GM12892 (cell line): ENCODE results near the gene PDHA2. TPM values are rescaled to one million over a fixed set of nuclear protein-coding genes. Genes with fewer than 3 reads are reported as not detected.
"Not testable (repeated sequence)": the region's sequence is repeated elsewhere in the genome, so short reads cannot be mapped to it uniquely, and the experiment has no call there.

Source experiments
- DNase-seq: peaks from one replicate; pipeline ENCODE4 v3.0.0; 2011; ENCODE audit not compliant: insufficient read length
- FAIRE-seq: peaks from 2 replicates; lab custom pipeline; 2011; peaks lifted over from hg19 to GRCh38; lab: Jason Lieb, UNC
- POLR2A ChIP-seq: IDR thresholded peaks from 2 replicates; pipeline ENCODE4 v1.6.1; 2011; ENCODE audit warnings: low read depth, low read length, control low read depth
- POLR2AphosphoS5 ChIP-seq: IDR thresholded peaks from 2 replicates; pipeline ENCODE4 v1.6.1; 2011; ENCODE audit warnings: low read depth, low read length, control low read depth
- TAF1 ChIP-seq: IDR thresholded peaks from 2 replicates; pipeline ENCODE4 v1.6.1; 2011; ENCODE audit warnings: low read depth, mild to moderate bottlenecking, control low read depth, low read length, borderline replicate concordance
- polyA plus RNA-seq: library from polyadenylated mRNA; unstranded; fragments of >200 nt; gene quantifications from one replicate; pipeline ENCODE4 v1.2.1, GENCODE V29; 2012; ENCODE audit warnings: missing spikeins, inconsistent platforms; ENCODE audit not compliant: missing spikeins

PDHA2 gene
- not detected for polyA plus RNA-seq

GRCh38 chr4:95839891-95840290, at the start of gene PDHA2:
Gene PDHA2 (plus strand): TSS chr4:95840093. CDS start chr4:95840151, 58 bp downstream.
- no peak for DNase-seq
- TF ChIP-seq POLR2AphosphoS5 (no peak), POLR2A (no peak), TAF1 (no peak)
- no peak for FAIRE-seq

GRCh38 chr4:95798003-95798402, 41.9 kb upstream of the PDHA2 start:
- DNase-seq (no peak), FAIRE-seq (no peak)
- TF ChIP-seq TAF1 (no peak), POLR2A (no peak), POLR2AphosphoS5 (no peak)

GRCh38 chr4:95798727-95799126, 41.2 kb upstream of the PDHA2 start:
- DNase-seq (no peak), FAIRE-seq (no peak)
- no peak for TF ChIP-seq POLR2A
- no peak for TF ChIP-seq POLR2AphosphoS5
- no peak for TF ChIP-seq TAF1

GRCh38 chr4:95821867-95822266, 18.0 kb upstream of the PDHA2 start:
- no peak for DNase-seq
- no peak for TF ChIP-seq TAF1
- TF ChIP-seq POLR2AphosphoS5, result no peak
- TF ChIP-seq POLR2A, result no peak
- no peak for FAIRE-seq

- DNase-seq (no peak), FAIRE-seq (no peak)
- no peak for TF ChIP-seq POLR2AphosphoS5
- no peak for TF ChIP-seq POLR2A
Measured at GRCh38 chr4:95825546-95825945, 14.3 kb upstream of the PDHA2 start.

GRCh38 chr4:95830651-95831050, 9.2 kb upstream of the PDHA2 start:
- no peak for TF ChIP-seq POLR2A
- no peak for TF ChIP-seq TAF1
- no peak for TF ChIP-seq POLR2AphosphoS5
- no peak for DNase-seq
- no peak for FAIRE-seq

GRCh38 chr4:95831166-95831565, 8.7 kb upstream of the PDHA2 start:
- TF ChIP-seq POLR2A, result no peak
- TF ChIP-seq POLR2AphosphoS5, result no peak
- TF ChIP-seq TAF1, result no peak
- no peak for FAIRE-seq
- DNase-seq, result no peak

- TF ChIP-seq TAF1, result no peak
- no peak for TF ChIP-seq POLR2AphosphoS5
- TF ChIP-seq POLR2A, result no peak
- FAIRE-seq (no peak), DNase-seq (no peak)
Measured at GRCh38 chr4:95833711-95834194, 6.1 kb upstream of the PDHA2 start.

GRCh38 chr4:95835672-95836071, 4.2 kb upstream of the PDHA2 start:
- DNase-seq (no peak), FAIRE-seq (no peak)
- TF ChIP-seq TAF1 (no peak), POLR2AphosphoS5 (no peak), POLR2A (no peak)

- no peak for FAIRE-seq
- DNase-seq, result no peak
- TF ChIP-seq POLR2AphosphoS5, result no peak
- TF ChIP-seq POLR2A, result no peak
- TF ChIP-seq TAF1, result no peak
Measured at GRCh38 chr4:95838192-95838591, 1.7 kb upstream of the PDHA2 start.

GRCh38 chr4:95847908-95848460, 8.1 kb downstream of the PDHA2 start:
- no peak for DNase-seq
- TF ChIP-seq POLR2A (no peak), TAF1 (no peak)
- no peak for FAIRE-seq

- no peak for TF ChIP-seq POLR2AphosphoS5
- no peak for TF ChIP-seq TAF1
- TF ChIP-seq POLR2A, result no peak
- FAIRE-seq (no peak), DNase-seq (no peak)
Measured at GRCh38 chr4:95850161-95850560, 10.3 kb downstream of the PDHA2 start.

GRCh38 chr4:95857761-95858160, 17.9 kb downstream of the PDHA2 start:
- FAIRE-seq, result no peak

GRCh38 chr4:95867919-95868318, 28.0 kb downstream of the PDHA2 start:
- TF ChIP-seq POLR2AphosphoS5 (no peak), TAF1 (no peak), POLR2A (no peak)
- DNase-seq, result no peak
- FAIRE-seq, result no peak

More at GRCh38 chr4:95857761-95858160, 17.9 kb downstream of the PDHA2 start:
- DNase-seq, result no peak
- no peak for TF ChIP-seq POLR2AphosphoS5
- TF ChIP-seq POLR2A, result no peak
- TF ChIP-seq TAF1, result no peak

GRCh38 chr4:95869414-95869813, 29.5 kb downstream of the PDHA2 start:
- not testable (repeated sequence) for DNase-seq, FAIRE-seq
